RPMI7951 (cell line): ENCODE data around the gene HSBP1. TPM values are rescaled to one million over a fixed set of nuclear protein-coding genes. Genes with fewer than 3 reads are reported as not detected.

ENCODE experiments used
- DNase-seq: peaks from one replicate; pipeline ENCODE4 v3.0.0-alpha.2; 2012; ENCODE audit warnings: low read depth
- total RNA-seq: library from RNA; depleted of rRNA; stranded (reverse); fragments of >200 nt; shearing (Covaris generic); gene quantifications from 2 replicates; pipeline ENCODE4 v1.2.3, GENCODE V29; 2014; rRNA removed

The HSBP1 gene
- 128 and 167 TPM in 2 replicates for total RNA-seq

GRCh38 chr16:83807710-83808572 is at the start of gene HSBP1:
Gene HSBP1, plus strand, starts transcription at chr16:83807978. Its CDS starts 99 bp downstream, at chr16:83808077.
- DNase-seq, result peak; percentile 94

GRCh38 chr16:83762141-83762991 is 45.4 kb upstream of the HSBP1 start:
- DNase-seq, result no peak

- DNase-seq, result no peak
Measured at GRCh38 chr16:83762992-83763358, 44.8 kb upstream of the HSBP1 start.

GRCh38 chr16:83768986-83769385 is 38.8 kb upstream of the HSBP1 start:
- no peak for DNase-seq

GRCh38 chr16:83769397-83770008 is 38.3 kb upstream of the HSBP1 start:
- DNase-seq, result no peak

- peak; percentile 21 for DNase-seq
Measured at GRCh38 chr16:83771306-83771942, 36.4 kb upstream of the HSBP1 start.

GRCh38 chr16:83772806-83773205 is 35.0 kb upstream of the HSBP1 start:
- DNase-seq, result no peak

- no peak for DNase-seq
Measured at GRCh38 chr16:83774066-83774465, 33.7 kb upstream of the HSBP1 start.

- no peak for DNase-seq
Measured at GRCh38 chr16:83776944-83777343, 30.8 kb upstream of the HSBP1 start.

- DNase-seq, result peak; percentile 95
Measured at GRCh38 chr16:83779886-83780285, 27.9 kb upstream of the HSBP1 start.

GRCh38 chr16:83785455-83785854 is 22.3 kb upstream of the HSBP1 start:
- DNase-seq, result no peak

- DNase-seq, result no peak
Measured at GRCh38 chr16:83789642-83790401, 18.0 kb upstream of the HSBP1 start.

- DNase-seq, result no peak
Measured at GRCh38 chr16:83791916-83792315, 15.9 kb upstream of the HSBP1 start.

- DNase-seq, result no peak
Measured at GRCh38 chr16:83792391-83792790, 15.4 kb upstream of the HSBP1 start.

- no peak for DNase-seq
Measured at GRCh38 chr16:83793179-83793578, 14.6 kb upstream of the HSBP1 start.

GRCh38 chr16:83794860-83795554 is 12.8 kb upstream of the HSBP1 start:
- DNase-seq, result no peak

- DNase-seq, result no peak
Measured at GRCh38 chr16:83797013-83797412, 10.8 kb upstream of the HSBP1 start.

GRCh38 chr16:83799336-83799735 is 8.4 kb upstream of the HSBP1 start:
- no peak for DNase-seq

GRCh38 chr16:83802135-83802534 is 5.6 kb upstream of the HSBP1 start:
- DNase-seq, result peak; percentile 91

GRCh38 chr16:83802554-83803205 is 5.1 kb upstream of the HSBP1 start:
- DNase-seq, result no peak
